Measurements from ENCODE around the gene VAMP2.

The VAMP2 gene

GRCh38 chr17:8121407-8121680, 41.4 kb downstream of the VAMP2 start:
- no peak for DNase-seq

GRCh38 chr17:8120520-8121406, 42.0 kb downstream of the VAMP2 start:
- DNase-seq, result peak; percentile 86 to 90

- peak; percentile 97 to 98 for DNase-seq
Observed at GRCh38 chr17:8119581-8120519, 42.9 kb downstream of the VAMP2 start.

GRCh38 chr17:8118769-8119580, 43.8 kb downstream of the VAMP2 start:
- DNase-seq, result peak; percentile 80 to 85

GRCh38 chr17:8117980-8118768, 44.6 kb downstream of the VAMP2 start, which contains the start of gene ALOXE3:
ALOXE3 (minus strand) TSS chr17:8118514; CDS start chr17:8117990, 524 bp downstream.
- no peak for DNase-seq

- DNase-seq, result no peak
Observed at GRCh38 chr17:8117367-8117979, 45.3 kb downstream of the VAMP2 start.

- no peak for DNase-seq
Observed at GRCh38 chr17:8116776-8117175, 46.0 kb downstream of the VAMP2 start.

- no peak for DNase-seq
Observed at GRCh38 chr17:8110907-8111306, 51.8 kb downstream of the VAMP2 start.

GRCh38 chr17:8110456-8110804, 52.3 kb downstream of the VAMP2 start:
- DNase-seq, result no peak

GRCh38 chr17:8109661-8110455, 52.9 kb downstream of the VAMP2 start:
- DNase-seq, result peak; percentile 75 to 83

Measured in stimulated activated CD4-positive, alpha-beta T cell treated with anti-CD3 and anti-CD28 coated beads, Interleukin-2, amount 100 ng/mL, for 48 hours (primary cell).